ENCODE data around the gene FUS. TPM values are rescaled to one million over a fixed set of nuclear protein-coding genes. Genes with fewer than 3 reads are reported as not detected.

The FUS gene
- total and polyA plus RNA-seq, 2 of the 8 experiments (the other 6 are each of a cell fraction or from before 2014, with no cell fraction given): 484 to 685 TPM

- Histone ChIP-seq H3K4ac (replicated peaks; ENCODE audit: insufficient read length, low read depth, low read length) (no peak overlapping the region), H3K14ac (ENCODE audit: insufficient read length) (no peak overlapping the region), H2AFZ (ENCODE audit: low read length) (no peak overlapping the region), H3K23ac (ENCODE audit: insufficient read length) (no peak overlapping the region), H3K18ac (ENCODE audit: extremely low read depth, low read length) (no peak overlapping the region), H3K79me2 (ENCODE audit: control insufficient read depth in 1 of 2, insufficient read depth in 2 of 2, low read length in 2 of 2) (no peaks in the 10 kb centered on the region), H2BK15ac (ENCODE audit: low read length) (no peak overlapping the region), H3K79me1 (ENCODE audit: low read depth, low read length) (no peaks in the 10 kb centered on the region), H4K91ac (replicated peaks; ENCODE audit: insufficient read length, low read length) (no peak overlapping the region), H2BK12ac (ENCODE audit: low read depth, low read length) (no peak overlapping the region), H3K27ac (ENCODE audit: low read depth, low read length) (no peak overlapping the region), H4K8ac (ENCODE audit: extremely low read depth, insufficient read depth, low read length) (no peak overlapping the region), H2BK5ac (ENCODE audit: low read depth, low read length) (no peak overlapping the region), H4K20me1 (replicated peaks in 1 of 2; ENCODE audit: control insufficient read depth in 1 of 2, insufficient read depth in 2 of 2, low read length in 2 of 2) (no peaks in the 10 kb centered on the region), H3K27me3 (replicated peaks in 1 of 4; ENCODE audit: control insufficient read depth in 3 of 4, extremely low read depth in 1 of 4, insufficient read depth in 3 of 4, low read length in 3 of 4) (no peaks in the 10 kb centered on the region), H3K23me2 (ENCODE audit: low read depth, low read length) (no peaks in the 10 kb centered on the region), H3K4me1 (replicated peaks in 1 of 4; ENCODE audit: control insufficient read depth in 3 of 4, insufficient read depth in 4 of 4, low read length in 3 of 4) (no peaks in the 10 kb centered on the region), H3K9ac (replicated peaks in 1 of 4; ENCODE audit: extremely low read depth in 1 of 4, low read depth in 3 of 4, low read length in 3 of 4) (no peak overlapping the region), H2BK20ac (ENCODE audit: low read length) (no peak overlapping the region), H3K9me3 (ENCODE audit: insufficient read depth in 2 of 2, low read depth in 1 of 2, low read length in 1 of 2) (no peaks in the 10 kb centered on the region), H2BK120ac (replicated peaks; ENCODE audit: low read depth, low read length) (no peak overlapping the region), H3K4me3 (ENCODE audit: extremely low read depth in 1 of 4, insufficient read depth in 2 of 4, low read depth in 3 of 4, low read length in 4 of 4) (no peak overlapping the region), H3K36me3 (ENCODE audit: control insufficient read depth in 2 of 4, insufficient read depth in 4 of 4, low read length in 3 of 4) (no peaks in the 10 kb centered on the region), H3K56ac (replicated peaks; ENCODE audit: insufficient read length, low read depth, low read length) (no peak overlapping the region), H3K4me2 (ENCODE audit: insufficient read depth in 1 of 2, low read depth in 2 of 2, low read length in 2 of 2) (no peak overlapping the region), H2AK5ac (ENCODE audit: low read depth, low read length) (no peak overlapping the region), H4K5ac (ENCODE audit: insufficient read length, low read depth, low read length) (no peak overlapping the region)
- WGBS, 2 experiments (ENCODE audit: extremely low coverage in 1 of 2, insufficient coverage in 1 of 2, insufficient read length in 1 of 2, insufficient replicate concordance in 2 of 2, low coverage in 1 of 2, low lambda C conversion rate in 2 of 2, missing lambda C conversion rate in 1 of 2): 93% methylated on average over 5 of the region's 5 CpGs; no CpG with 5 or more reads in 1 of the 2 experiments
- CTCF ChIA-PET (ENCODE audit: partially characterized antibody): interaction anchor here (1.1 kb wide), 1 partner anchor 14 kb away, joined by 3 read pairs; no protein-coding TSS in a partner anchor
- no peak for TF ChIP-seq KDM4A (IDR thresholded peaks at IDR 0.05; ENCODE audit: low read depth, low read length, severe bottlenecking)
- TF ChIP-seq SP4 (IDR thresholded peaks at IDR 0.05; ENCODE audit: low read length): no peak
- no peak for TF ChIP-seq BRCA1 (IDR thresholded peaks at IDR 0.05; ENCODE audit: low read depth, low read length)
- no peak for TF ChIP-seq SP1 (IDR thresholded peaks at IDR 0.05; ENCODE audit: low read depth, low read length)
- no peak for TF ChIP-seq SP2 (IDR thresholded peaks at IDR 0.05; ENCODE audit: low read length)
- TF ChIP-seq NRF1 (IDR thresholded peaks at IDR 0.05; ENCODE audit: low read depth, low read length): no peak
- DNase-seq (ENCODE audit: low read depth in 1 of 2, low spot score in 2 of 2): no peak
- POLR2A ChIA-PET (ENCODE audit: partially characterized antibody): no interaction called here
- FAIRE-seq: no peak
Measured at GRCh38 chr16:31223044-31223443, 43.1 kb downstream of the FUS start.
